Prostate gland (tissue), 2 donors: Measurements from ENCODE around the gene PATL1. TPM values are rescaled to one million over a fixed set of nuclear protein-coding genes. Genes with fewer than 3 reads are reported as not detected.
"Not testable (repeated sequence)": the region's sequence is repeated elsewhere in the genome, so short reads cannot be mapped to it uniquely, and the experiment has no call there.

Experiments
- DNase-seq: peaks from one replicate; pipeline ENCODE4 v3.0.0-alpha.2; 2019; ENCODE audit warnings: low spot score
- H3K27ac ChIP-seq, 2 donors: fragments of 200-600 bp; sonication (generic); 2 replicates each; pipeline ENCODE4 v1.5.1; 2017 to 2019
- H3K27me3 ChIP-seq: fragments of 200-600 bp; sonication (generic); replicated peaks from 2 replicates; pipeline ENCODE4 v1.5.1; 2019; ENCODE audit not compliant: insufficient read depth
- H3K36me3 ChIP-seq, 2 donors: fragments of 200-600 bp; sonication (generic); 1 replicate in 1 of 2; 2 replicates in 1 of 2; pipeline versions ENCODE4 v1.5.1 to v1.8.1; 2017 to 2019
- H3K4me1 ChIP-seq: fragments of 200-600 bp; sonication (generic); replicated peaks from 2 replicates; pipeline ENCODE4 v1.5.1; 2019
- H3K4me3 ChIP-seq, 2 donors: fragments of 200-600 bp; sonication (generic); 2 replicates each; pipeline ENCODE4 v1.5.1; 2017 to 2019
- H3K9me3 ChIP-seq: fragments of 200-600 bp; sonication (generic); 2 replicates; pipeline ENCODE4 v1.5.1; 2017
- CTCF ChIP-seq, 4 experiments: fragments of 200-600 bp in 2 of 4; fragments of 450-650 bp in 2 of 4; sonication (generic) in 2 of 4; IDR thresholded peaks; 1 replicate in 3 of 4; 2 replicates in 1 of 4; pipeline ENCODE4 v1.5.1; 2016 to 2019; ENCODE audit warnings: antibody characterized with exemption in 4 of 4, mild to moderate bottlenecking in 2 of 4, moderate library complexity in 2 of 4
- POLR2A ChIP-seq: fragments of 450-650 bp; IDR thresholded peaks from one replicate; pipeline ENCODE4 v1.6.1; 2016; ENCODE audit warnings: antibody characterized with exemption, mild to moderate bottlenecking
- POLR2AphosphoS5 ChIP-seq: sonication (generic); formaldehyde crosslinking; IDR thresholded peaks from one replicate; pipeline ENCODE4 v1.6.1; 2017; ENCODE audit warnings: antibody characterized with exemption
- WGBS: methylation state at CpG from one replicate; pipeline ENCODE4 v1.1.5; 2018; 5-methylcytosine and 5-hydroxymethylcytosine counted together
- intact Hi-C: fragments of 100-400 bp; cut with DNase I; formaldehyde crosslinking; loops from one replicate; pipeline ENCODE4 v1.14.2; 2022
- total RNA-seq, 2 donors: library from RNA; depleted of rRNA; stranded (reverse); fragments of >200 nt; gene quantifications; one replicate each; pipeline ENCODE4 v1.1.0, GENCODE V29; 2016

Gene PATL1
- total RNA-seq, 2 donors from 2014 or later, result 10.3 to 26.2 TPM

- intact Hi-C loops, result no loop called here
- Histone ChIP-seq H3K27ac (no peak overlapping the region), H3K27me3 (no peaks in the 10 kb centered on the region), H3K4me3 (no peak overlapping the region), H3K4me1 (no peaks in the 10 kb centered on the region), H3K9me3 (no peaks in the 10 kb centered on the region), H3K36me3 (no peaks in the 10 kb centered on the region)
- 47% methylated on average over 1 of the region's 1 CpG for WGBS
- DNase-seq, result no peak
- TF ChIP-seq CTCF (IDR thresholded peaks at IDR 0.05) (no peak), POLR2AphosphoS5 (no peak), POLR2A (no peak)
These were observed 39.7 kb upstream of the PATL1 start for GRCh38 chr11:59708537-59708936.

DNA sequence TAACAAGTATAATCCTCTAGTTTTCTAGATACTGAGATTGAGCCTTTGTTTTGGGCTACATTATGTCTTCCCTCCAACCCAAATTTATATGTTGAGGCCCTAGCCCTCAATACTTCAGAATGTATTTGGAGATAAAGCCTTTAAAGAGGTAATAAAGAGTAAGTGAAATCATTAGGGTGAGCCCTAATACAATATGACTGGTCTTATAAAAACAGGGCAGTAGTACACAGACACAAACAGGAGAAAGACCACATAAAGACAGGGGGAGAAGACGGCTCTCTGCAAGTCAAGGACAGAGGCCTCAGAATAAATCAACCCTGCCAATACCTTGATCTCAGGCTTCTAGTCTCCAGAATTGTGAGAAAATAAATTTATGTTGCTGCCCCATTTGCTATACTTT lies 38.5 kb upstream of the PATL1 start:
- no peaks in the 10 kb centered on the region for H3K36me3 ChIP-seq
- intact Hi-C loops, result no loop called here
- no peak for TF ChIP-seq POLR2AphosphoS5
- no peak for TF ChIP-seq POLR2A
- no peak for TF ChIP-seq CTCF (IDR thresholded peaks at IDR 0.05)
- DNase-seq, result no peak
- H3K4me3 ChIP-seq, result no peak overlapping the region
- 24% methylated on average over 1 of the region's 1 CpG for WGBS
- H3K9me3 ChIP-seq, result no peaks in the 10 kb centered on the region
- H3K27ac ChIP-seq, result no peak overlapping the region
- no peaks in the 10 kb centered on the region for H3K27me3 ChIP-seq
- no peaks in the 10 kb centered on the region for H3K4me1 ChIP-seq

DNA sequence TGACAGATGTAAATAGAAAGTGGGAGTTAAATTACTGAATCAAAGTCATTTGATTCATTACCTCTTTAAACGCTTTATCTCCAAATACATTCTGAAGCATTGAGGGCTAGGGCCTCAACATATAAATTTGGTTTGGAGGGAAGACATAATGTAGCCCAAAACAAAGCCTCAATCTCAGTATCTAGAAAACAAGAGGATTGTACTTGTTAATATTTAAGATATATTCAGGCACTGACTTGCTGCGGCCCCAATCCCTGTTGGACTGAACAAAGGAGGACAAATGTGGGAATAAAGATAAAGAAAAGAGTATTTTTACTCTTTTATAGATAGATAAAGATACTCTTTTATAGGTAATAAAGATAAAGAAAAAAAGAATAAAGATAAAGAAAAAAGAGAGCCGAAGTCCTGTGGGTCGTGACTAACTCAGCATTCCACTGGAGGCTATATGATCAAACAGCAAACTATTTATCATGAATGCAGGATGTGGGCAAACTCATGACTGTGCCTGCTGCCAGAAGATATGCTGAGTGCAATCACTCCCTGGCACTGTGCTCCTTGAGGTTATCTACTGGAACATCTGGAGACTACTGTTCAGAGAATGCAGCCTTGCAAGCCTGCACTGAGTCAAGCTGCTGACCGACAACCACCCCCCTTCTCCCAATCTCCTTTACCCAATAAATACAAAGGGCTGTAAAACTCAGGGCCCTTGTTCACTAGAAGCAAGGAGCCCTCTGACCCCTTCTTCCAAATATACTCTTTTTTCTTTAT lies 37.9 kb upstream of the PATL1 start:
- TF ChIP-seq POLR2AphosphoS5 (no peak), POLR2A (no peak), CTCF (IDR thresholded peaks at IDR 0.05) (no peak)
- WGBS, result 27% methylated on average over 5 of the region's 5 CpGs
- no peaks in the 10 kb centered on the region for H3K9me3 ChIP-seq
- H3K4me1 ChIP-seq, result no peaks in the 10 kb centered on the region
- no peak overlapping the region for H3K4me3 ChIP-seq
- intact Hi-C loops, result no loop called here
- H3K27ac ChIP-seq, result no peak overlapping the region
- DNase-seq, result no peak
- H3K27me3 ChIP-seq, result no peaks in the 10 kb centered on the region
- no peaks in the 10 kb centered on the region for H3K36me3 ChIP-seq

- 91% methylated on average over 6 of the region's 6 CpGs for WGBS
- Histone ChIP-seq H3K9me3 (no peaks in the 10 kb centered on the region), H3K4me3 (no peak overlapping the region), H3K36me3 (no peaks in the 10 kb centered on the region), H3K4me1 (no peaks in the 10 kb centered on the region), H3K27me3 (no peaks in the 10 kb centered on the region), H3K27ac (no peak overlapping the region)
- intact Hi-C loops, result no loop called here
- DNase-seq, result no peak
- TF ChIP-seq POLR2AphosphoS5, result no peak
- no peak for TF ChIP-seq POLR2A
- no peak for TF ChIP-seq CTCF (IDR thresholded peaks at IDR 0.05)
These were observed 36.5 kb upstream of the PATL1 start for GRCh38 chr11:59705294-59705693.

GRCh38 chr11:59703515-59703914 lies 34.7 kb upstream of the PATL1 start:
- H3K36me3 ChIP-seq, DNase-seq, intact Hi-C loops, H3K9me3 ChIP-seq, H3K27me3 ChIP-seq, H3K4me3 ChIP-seq, H3K27ac ChIP-seq, H3K4me1 ChIP-seq: not testable (repeated sequence)
- 91% methylated on average over 1 of the region's 1 CpG for WGBS

DNA sequence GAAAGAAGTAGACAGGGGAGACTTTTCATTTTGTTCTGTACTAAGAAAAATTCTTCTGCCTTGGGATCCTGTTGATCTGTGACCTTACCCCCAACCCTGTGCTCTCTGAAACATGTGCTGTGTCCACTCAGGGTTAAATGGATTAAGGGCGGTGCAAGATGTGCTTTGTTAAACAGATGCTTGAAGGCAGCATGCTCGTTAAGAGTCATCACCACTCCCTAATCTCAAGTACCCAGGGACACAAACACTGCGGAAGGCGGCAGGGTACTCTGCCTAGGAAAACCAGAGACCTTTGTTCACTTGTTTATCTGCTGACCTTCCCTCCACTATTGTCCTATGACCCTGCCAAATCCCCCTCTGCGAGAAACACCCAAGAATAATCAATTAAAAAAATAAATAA lies 31.3 kb upstream of the PATL1 start:
- intact Hi-C loops, DNase-seq, H3K4me3 ChIP-seq, H3K9me3 ChIP-seq, H3K36me3 ChIP-seq, H3K27ac ChIP-seq, H3K27me3 ChIP-seq, H3K4me1 ChIP-seq: not testable (repeated sequence)
- 71% methylated on average over 4 of the region's 5 CpGs for WGBS
